Tibial nerve (tissue), 4 donors: Measurements from ENCODE around the gene TMEM255B. TPM values are rescaled to one million over a fixed set of nuclear protein-coding genes. Genes with fewer than 3 reads are reported as not detected.

Experiments used
- DNase-seq, 2 donors: peaks; one replicate each; pipeline ENCODE4 v3.0.0-alpha.2; 2019; ENCODE audit warnings: low spot score in 2 of 2
- H3K27ac ChIP-seq, 4 donors: fragments of 200-600 bp; sonication (generic) in 3 of 4; one replicate each; pipeline ENCODE4 v1.5.1; 2017 to 2019; ENCODE audit warnings: mild to moderate bottlenecking in 1 of 4
- H3K27me3 ChIP-seq, 2 donors: fragments of 200-600 bp; sonication (generic) in 1 of 2; one replicate each; pipeline versions ENCODE4 v1.5.1 to v1.6.0; 2017 to 2019
- H3K36me3 ChIP-seq, 3 donors: fragments of 200-600 bp; sonication (generic); one replicate each; pipeline ENCODE4 v1.5.1; 2018 to 2019
- H3K4me1 ChIP-seq, 4 donors: fragments of 200-600 bp; sonication (generic) in 3 of 4; one replicate each; pipeline ENCODE4 v1.5.1; 2017 to 2019
- H3K4me3 ChIP-seq, 4 donors: fragments of 200-600 bp; sonication (generic) in 3 of 4; one replicate each; pipeline ENCODE4 v1.5.1; 2017 to 2019; ENCODE audit warnings: mild to moderate bottlenecking in 1 of 4, moderate library complexity in 1 of 4
- H3K9me3 ChIP-seq, 4 donors: fragments of 200-600 bp; sonication (generic) in 3 of 4; one replicate each; pipeline ENCODE4 v1.5.1; 2017 to 2019
- EP300 ChIP-seq, 2 donors: sonication (generic); formaldehyde crosslinking; IDR thresholded peaks; one replicate each; pipeline ENCODE4 v1.6.1; 2017; ENCODE audit warnings: antibody characterized with exemption in 2 of 2, mild to moderate bottlenecking in 1 of 2
- POLR2A ChIP-seq, 2 donors: fragments of 450-650 bp; IDR thresholded peaks; one replicate each; pipeline ENCODE4 v1.6.1; 2017; ENCODE audit warnings: antibody characterized with exemption in 2 of 2, mild to moderate bottlenecking in 2 of 2, moderate library complexity in 2 of 2
- WGBS, 2 donors: methylation state at CpG; one replicate each; pipeline ENCODE4 v1.1.5; 2018; 5-methylcytosine and 5-hydroxymethylcytosine counted together
- total RNA-seq, 4 donors: library from RNA; depleted of rRNA; stranded (reverse); fragments of >200 nt; gene quantifications; one replicate each; pipeline ENCODE4 v1.1.0, GENCODE V29; 2016
- TF ChIP-seq, protein P1 (sequence below), 5 experiments: fragments of 200-600 bp in 3 of 5; fragments of 450-650 bp in 2 of 5; sonication (generic) in 3 of 5; IDR thresholded peaks; one replicate each; pipeline ENCODE4 v1.5.1; 2016 to 2019; ENCODE audit warnings: antibody characterized with exemption in 5 of 5, mild to moderate bottlenecking in 3 of 5, moderate library complexity in 2 of 5

TMEM255B gene
- total RNA-seq, 4 donors from 2014 or later, result 3.3 to 21.6 (median 10.9) TPM

DNA sequence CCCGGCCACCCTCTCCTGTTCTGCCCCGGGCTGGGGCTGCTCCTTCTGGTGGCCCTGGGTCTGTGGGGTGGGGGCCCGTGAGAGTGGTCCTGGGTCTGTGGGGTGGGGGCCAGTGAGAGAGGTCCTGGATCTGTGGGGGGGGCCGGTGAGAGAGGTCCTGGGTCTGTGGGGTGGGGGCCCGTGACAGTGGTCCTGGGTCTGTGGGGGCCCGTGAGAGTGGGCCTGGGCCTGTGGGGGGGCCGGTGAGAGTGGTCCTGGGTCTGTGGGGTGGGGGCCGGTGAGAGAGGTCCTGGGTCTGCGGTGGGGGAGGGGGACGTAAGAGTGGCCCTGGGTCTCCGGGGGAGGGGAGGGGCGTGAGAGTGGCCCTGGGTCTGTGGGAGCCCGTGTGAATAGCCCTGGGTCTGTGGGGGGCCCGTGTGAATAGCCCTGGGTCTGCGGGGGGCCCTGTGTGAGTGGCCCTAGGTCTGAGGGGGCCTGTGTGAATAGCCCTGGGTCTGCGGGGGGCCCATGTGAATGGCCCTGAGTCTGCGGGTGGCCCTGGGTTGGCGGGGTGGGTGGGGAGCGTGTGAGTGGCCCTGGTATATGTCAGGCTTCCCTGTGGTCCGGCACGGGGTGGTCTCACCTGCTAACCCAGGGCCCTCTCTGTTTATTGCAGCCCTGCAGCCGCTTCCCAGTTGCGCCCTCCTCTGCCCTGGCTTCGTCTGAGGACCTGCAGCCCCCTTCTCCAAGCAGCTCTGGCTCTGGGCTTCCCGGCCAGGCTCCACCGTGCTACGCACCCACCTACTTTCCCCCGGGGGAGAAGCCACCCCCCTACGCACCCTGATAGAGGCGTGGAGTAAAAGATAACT lies 52.3 kb downstream of the TMEM255B start:
- Histone ChIP-seq H3K36me3 (no peaks in the 10 kb centered on the region), H3K27me3 (no peaks in the 10 kb centered on the region), H3K27ac (no peak overlapping the region), H3K4me1 (peaks cover 0 to 23% (median 0%) of the 10 kb centered on the region in 4 donors), H3K4me3 (no peak overlapping the region), H3K9me3 (peaks cover 0 to 23% (median 0%) of the 10 kb centered on the region in 4 donors)
- WGBS, 2 donors, result 71 to 79% methylated on average over 11 to 22 of the region's 30 CpGs
- TF ChIP-seq, protein P1, sequence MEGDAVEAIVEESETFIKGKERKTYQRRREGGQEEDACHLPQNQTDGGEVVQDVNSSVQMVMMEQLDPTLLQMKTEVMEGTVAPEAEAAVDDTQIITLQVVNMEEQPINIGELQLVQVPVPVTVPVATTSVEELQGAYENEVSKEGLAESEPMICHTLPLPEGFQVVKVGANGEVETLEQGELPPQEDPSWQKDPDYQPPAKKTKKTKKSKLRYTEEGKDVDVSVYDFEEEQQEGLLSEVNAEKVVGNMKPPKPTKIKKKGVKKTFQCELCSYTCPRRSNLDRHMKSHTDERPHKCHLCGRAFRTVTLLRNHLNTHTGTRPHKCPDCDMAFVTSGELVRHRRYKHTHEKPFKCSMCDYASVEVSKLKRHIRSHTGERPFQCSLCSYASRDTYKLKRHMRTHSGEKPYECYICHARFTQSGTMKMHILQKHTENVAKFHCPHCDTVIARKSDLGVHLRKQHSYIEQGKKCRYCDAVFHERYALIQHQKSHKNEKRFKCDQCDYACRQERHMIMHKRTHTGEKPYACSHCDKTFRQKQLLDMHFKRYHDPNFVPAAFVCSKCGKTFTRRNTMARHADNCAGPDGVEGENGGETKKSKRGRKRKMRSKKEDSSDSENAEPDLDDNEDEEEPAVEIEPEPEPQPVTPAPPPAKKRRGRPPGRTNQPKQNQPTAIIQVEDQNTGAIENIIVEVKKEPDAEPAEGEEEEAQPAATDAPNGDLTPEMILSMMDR (IDR thresholded peaks at IDR 0.05), result no peak
- TF ChIP-seq EP300 (IDR thresholded peaks at IDR 0.05) (no peak), POLR2A (IDR thresholded peaks at IDR 0.05) (no peak)
- no peak for DNase-seq

DNA sequence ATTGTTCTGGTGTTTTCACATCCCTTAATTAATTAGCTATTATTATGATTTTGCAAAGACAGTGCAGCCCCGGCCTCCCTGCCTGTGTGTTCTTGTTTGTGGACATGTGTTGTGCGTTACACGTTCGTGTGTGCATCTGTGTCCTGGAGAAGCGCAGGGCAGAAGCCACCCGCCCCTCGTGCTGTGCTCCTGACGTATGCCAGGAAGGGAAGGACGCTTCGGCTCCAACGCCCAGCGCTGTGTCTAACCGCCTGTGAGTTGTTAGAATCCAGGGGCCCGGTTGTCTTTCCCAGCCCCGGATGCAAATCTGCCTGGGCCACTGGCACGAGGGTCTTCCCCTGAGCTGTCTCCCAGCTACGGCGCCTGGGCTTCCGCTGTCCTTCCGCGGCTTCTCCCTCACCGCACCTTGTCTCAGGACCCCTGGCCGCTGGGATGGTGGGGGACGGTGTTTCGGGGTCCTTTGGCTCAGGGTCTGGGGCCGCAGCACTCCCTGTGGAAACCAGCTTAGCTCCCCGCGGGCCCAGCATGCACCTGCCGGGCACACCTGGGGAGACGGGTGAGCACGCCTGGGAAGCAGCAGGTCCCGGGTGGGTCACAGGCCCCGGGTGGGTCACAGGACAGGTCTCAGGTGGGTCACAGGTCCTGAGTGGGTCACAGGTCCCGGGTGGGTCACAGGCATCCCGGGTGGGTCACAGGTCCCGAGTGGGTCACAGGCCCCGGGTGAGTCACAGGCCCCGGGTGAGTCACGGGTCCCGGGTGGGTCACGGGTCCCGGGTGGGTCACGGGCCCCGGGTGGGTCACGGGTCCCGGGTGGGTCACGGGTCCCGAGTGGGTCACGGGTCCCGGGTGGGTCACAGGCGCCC lies 53.4 kb downstream of the TMEM255B start:
- WGBS, 2 donors, result 84 to 86% methylated on average over 36 to 48 of the region's 51 CpGs
- Histone ChIP-seq H3K27me3 (no peaks in the 10 kb centered on the region), H3K9me3 (peaks cover 0 to 23% (median 0%) of the 10 kb centered on the region in 4 donors), H3K4me1 (peaks cover 0 to 34% (median 6%) of the 10 kb centered on the region in 4 donors), H3K4me3 (no peak overlapping the region), H3K27ac (no peak overlapping the region), H3K36me3 (no peaks in the 10 kb centered on the region)
- DNase-seq, result no peak
- TF ChIP-seq, protein P1 (IDR thresholded peaks at IDR 0.05), result no peak
- TF ChIP-seq EP300 (IDR thresholded peaks at IDR 0.05), result no peak
- TF ChIP-seq POLR2A (IDR thresholded peaks at IDR 0.05), result no peak

DNA sequence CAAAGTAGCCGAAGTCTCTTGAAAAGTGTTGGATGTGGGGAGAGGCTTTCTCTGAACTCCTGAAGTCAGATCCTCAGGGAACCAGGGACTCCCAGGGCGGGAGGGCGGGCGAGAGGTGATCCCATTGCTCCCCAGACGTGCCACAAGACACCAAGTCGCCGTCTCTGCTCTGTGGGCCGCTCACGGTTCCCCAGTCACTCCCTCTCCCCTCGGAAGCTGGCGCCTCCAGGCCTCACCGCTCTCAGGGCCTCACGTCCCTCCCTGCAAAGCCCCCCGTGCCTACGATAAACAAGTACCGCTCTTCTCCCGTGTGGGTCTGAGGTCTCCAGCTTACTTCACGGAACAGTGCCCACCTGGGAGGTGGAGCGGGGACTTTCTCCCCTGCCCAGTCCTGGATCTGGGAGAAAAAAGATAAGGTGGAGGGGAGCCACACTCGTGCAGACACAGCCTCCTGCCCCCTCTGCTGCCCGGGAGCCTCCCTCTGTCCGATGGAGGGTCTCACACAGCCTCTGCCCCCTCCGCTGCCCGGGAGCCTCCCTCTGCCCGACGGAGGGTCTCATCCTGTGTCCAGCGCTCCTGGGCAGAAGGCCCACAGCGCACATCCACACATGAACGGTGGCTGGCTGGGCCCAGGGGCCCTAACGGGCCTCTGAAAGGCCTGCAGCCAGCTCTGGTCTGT lies 54.2 kb downstream of the TMEM255B start:
- no peak for DNase-seq
- Histone ChIP-seq H3K4me3 (no peak overlapping the region), H3K27ac (peak overlapping the region in 1 of 4 donors; percentile 0), H3K27me3 (no peaks in the 10 kb centered on the region), H3K4me1 (peaks cover 0 to 42% (median 6%) of the 10 kb centered on the region in 4 donors), H3K36me3 (no peaks in the 10 kb centered on the region), H3K9me3 (peaks cover 0 to 16% (median 0%) of the 10 kb centered on the region in 4 donors)
- whole genome bisulfite sequencing, 2 donors, result 89 to 90% methylated on average over 28 to 29 of the region's 30 CpGs
- TF ChIP-seq EP300 (IDR thresholded peaks at IDR 0.05) (no peak), POLR2A (IDR thresholded peaks at IDR 0.05) (no peak)
- TF ChIP-seq, protein P1 (IDR thresholded peaks at IDR 0.05), result no peak

DNA sequence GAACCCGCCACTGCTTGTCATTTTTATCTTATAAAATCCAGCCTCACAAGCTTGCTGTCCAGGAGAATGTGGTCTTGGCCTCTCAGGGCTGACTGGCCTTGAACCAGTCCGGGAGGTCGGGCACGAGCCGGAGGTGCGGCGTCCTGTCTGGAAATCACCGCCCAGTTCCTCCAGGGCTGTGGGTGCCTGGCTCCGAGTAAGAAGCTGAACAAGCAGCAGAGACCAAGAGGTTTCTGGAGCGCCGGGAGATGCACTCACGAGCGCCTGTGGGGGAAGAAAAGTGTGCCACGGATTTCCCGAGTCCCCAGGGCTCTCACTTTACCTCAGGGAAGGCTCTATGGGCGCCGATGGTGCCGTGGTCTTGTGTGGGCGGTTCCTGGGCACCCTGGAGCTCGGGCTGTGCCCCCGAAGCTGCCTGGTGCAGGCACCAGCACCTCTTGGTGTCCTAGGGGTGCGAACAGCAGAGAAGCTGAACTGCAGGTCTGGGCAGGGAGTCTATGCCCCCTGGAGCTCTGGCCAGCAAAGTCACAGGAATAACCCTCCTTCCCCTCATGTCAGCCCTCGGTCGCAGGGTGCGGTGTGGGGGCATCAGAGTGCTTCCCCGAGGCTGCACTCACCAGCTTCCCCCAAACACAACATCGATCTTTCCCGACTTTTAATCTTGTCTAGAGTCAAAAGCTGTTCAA lies 54.9 kb downstream of the TMEM255B start:
- 63 to 70% methylated on average over 21 to 25 of the region's 28 CpGs for WGBS, 2 donors
- Histone ChIP-seq H3K27me3 (no peaks in the 10 kb centered on the region), H3K4me3 (no peak overlapping the region), H3K9me3 (peaks cover 0 to 10% (median 0%) of the 10 kb centered on the region in 4 donors), H3K4me1 (peaks cover 0 to 48% (median 6%) of the 10 kb centered on the region in 4 donors), H3K36me3 (no peaks in the 10 kb centered on the region), H3K27ac (peak overlapping the region in 1 of 4 donors; percentile 0)
- no peak for DNase-seq
- TF ChIP-seq, protein P1 (IDR thresholded peaks at IDR 0.05), result no peak
- TF ChIP-seq POLR2A (IDR thresholded peaks at IDR 0.05), result no peak
- no peak for TF ChIP-seq EP300 (IDR thresholded peaks at IDR 0.05)
